HG02840 (cell line): ENCODE results near the gene HOXD11.

Experiments used
- ATAC-seq: cut with Tn5 transposase; IDR thresholded peaks from one replicate; pipeline ENCODE4 v1.9.1; 2021; ENCODE audit warnings: mild to moderate bottlenecking, moderate library complexity, moderate number of reproducible peaks; ENCODE audit not compliant: unreplicated experiment, low FRiP score

The HOXD11 gene

DNA sequence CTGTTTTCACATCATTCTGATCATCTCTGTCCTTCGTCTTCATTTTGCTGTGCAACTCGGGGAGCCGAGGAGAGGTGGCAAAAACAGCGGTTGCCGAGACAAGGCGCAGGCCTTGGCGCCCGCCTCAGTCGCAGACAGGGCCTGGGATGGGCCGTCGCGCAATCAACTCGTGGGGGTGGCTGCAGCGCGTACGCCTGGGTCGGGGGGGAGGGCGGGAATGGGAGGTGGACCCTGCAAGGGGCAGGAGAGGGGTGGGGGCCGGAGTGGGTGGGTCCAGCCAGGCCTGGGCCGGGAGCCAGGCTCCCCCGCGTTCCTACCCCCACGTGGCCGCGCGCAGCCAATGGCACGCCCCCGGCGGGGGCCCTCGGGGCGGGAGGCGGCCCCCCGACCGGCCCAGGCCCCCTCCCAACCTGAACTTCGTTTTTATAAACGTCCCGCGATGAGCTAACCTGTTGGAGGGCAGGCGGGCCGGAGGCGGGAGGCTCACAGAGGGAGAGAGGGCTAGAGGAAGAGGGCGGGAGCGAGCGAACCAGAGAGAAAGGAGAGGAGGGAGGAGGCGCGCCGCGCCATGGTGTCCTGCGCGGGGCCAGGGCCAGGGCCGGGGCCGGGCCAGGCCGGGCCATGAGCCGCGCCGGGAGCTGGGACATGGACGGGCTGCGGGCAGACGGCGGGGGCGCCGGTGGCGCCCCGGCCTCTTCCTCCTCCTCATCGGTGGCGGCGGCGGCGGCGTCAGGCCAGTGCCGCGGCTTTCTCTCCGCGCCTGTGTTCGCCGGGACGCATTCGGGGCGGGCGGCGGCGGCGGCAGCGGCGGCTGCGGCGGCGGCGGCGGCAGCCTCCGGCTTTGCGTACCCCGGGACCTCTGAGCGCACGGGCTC, 14.6 kb upstream of the HOXD11 start, which contains the start of gene HOXD13:
HOXD13 (plus strand) TSS at position 452 of the 875 bp plus-strand sequence; CDS start at position 622, 170 bp downstream.
- ATAC-seq: no peak

- no peak for ATAC-seq
Observed at GRCh38 chr2:176093145-176093897, 13.8 kb upstream of the HOXD11 start.

DNA sequence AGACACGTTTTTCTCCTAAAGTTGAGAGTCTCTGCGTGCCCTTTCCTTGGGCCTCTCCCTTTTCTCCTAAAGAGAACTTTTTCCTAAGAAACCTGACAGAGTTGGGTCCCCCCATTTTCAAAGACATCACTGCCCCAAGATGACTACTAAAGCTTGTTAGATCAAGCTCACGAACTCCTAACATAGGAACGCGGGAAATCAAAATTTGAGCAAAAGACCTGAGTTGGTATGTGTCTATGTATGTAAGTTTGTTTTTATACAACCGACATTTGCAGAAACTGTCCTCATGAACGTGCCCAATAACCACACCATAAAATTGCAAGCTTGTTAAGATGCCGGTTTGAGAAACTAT, 13.2 kb upstream of the HOXD11 start:
- ATAC-seq: no peak

DNA sequence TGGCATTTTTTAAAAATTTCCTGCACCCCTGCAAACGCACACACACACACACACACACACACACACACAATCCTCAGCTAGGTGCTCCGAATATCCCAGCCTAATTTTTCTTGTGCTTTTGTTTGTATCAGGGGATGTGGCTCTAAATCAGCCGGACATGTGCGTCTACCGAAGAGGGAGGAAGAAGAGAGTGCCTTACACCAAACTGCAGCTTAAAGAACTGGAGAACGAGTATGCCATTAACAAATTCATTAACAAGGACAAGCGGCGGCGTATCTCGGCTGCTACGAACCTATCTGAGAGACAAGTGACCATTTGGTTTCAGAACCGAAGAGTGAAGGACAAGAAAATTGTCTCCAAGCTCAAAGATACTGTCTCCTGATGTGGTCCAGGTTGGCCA, 12.7 kb upstream of the HOXD11 start:
- no peak for ATAC-seq

DNA sequence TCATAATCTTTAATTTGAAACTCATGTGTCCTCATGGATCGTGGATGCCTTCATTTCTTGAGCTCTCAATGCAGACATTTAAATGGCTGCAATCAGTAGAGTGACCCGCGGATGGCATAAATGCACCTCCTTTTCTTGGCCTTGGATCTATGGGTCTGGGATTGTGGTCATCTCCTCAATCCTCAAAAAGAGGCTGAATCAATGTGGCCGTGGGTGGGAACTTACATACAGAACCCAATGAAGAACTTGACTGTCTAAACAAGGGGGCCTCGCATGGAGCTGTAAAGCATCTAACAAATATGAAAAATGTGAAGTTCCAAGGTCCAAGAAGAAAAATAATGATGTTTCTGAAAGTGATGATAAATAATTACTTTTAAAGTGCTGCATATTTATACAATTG, 11.7 kb upstream of the HOXD11 start:
- ATAC-seq: no peak

GRCh38 chr2:176096243-176096985, 10.7 kb upstream of the HOXD11 start:
- ATAC-seq: no peak

GRCh38 chr2:176096986-176097819, 9.9 kb upstream of the HOXD11 start:
- ATAC-seq: no peak

DNA sequence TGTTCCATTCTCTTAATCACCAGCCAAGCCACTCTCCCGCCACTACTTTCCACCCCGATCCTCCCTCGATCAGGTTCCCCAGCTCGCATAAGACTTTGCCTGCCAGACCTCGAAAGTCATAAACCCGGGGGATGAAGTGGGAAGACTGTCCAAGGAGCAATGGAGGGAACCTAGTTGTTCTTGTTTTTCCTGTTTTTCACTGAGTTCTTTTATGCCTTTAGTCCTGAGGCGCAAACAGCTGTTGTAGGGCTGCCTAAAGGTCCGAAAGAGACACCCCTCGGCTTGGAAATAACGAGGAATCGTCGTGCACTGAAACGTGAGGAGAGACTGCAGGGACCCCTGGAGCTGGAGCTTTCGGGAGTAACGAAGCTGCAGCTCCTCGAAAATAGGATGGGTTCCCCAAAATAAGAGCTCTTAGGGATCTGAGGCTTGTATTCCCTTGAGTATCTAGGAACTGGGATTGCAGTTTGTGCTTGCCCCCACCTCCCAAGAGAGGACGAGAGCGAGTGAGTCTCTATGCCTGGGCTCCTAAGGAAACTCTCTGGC, 9.2 kb upstream of the HOXD11 start:
- ATAC-seq: no peak

DNA sequence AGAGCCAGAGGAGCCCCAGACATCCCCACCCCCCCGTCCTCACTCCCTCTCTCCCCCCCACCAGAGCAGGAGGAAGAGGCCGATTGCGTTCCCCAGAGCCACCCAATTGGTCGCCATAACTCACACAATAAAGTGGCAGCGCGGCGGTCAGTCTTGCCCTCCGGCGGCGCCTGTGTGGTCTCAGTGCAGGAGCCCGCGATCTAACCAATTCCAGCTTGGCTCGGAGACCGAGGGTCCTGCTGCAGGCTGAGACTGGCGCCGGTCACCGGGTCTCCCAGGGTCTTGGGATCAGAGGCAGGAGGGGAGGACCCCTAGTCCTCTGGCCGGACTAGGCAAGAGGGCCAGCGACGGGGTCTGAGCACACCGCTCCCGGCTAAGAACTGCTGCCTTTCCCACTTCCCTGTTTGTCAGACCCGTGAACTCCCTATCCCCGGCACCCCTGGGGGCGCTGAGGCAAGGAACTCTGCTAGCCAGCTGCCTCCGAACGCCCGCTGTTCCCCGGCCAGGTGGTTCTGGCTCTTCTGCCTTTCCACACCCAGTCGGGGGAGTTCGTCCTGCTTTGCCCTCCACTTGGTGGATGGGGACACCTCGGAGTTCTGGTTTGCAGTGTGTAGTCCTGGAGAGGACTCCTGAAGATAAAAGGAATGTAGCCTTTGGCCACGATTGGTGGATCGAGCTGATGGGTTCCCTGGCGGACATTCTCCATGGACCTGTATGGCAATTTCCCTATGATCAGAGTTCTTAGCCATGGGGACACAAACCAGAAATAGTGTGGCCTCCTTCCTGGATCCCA, 8.5 kb upstream of the HOXD11 start:
- no peak for ATAC-seq

DNA sequence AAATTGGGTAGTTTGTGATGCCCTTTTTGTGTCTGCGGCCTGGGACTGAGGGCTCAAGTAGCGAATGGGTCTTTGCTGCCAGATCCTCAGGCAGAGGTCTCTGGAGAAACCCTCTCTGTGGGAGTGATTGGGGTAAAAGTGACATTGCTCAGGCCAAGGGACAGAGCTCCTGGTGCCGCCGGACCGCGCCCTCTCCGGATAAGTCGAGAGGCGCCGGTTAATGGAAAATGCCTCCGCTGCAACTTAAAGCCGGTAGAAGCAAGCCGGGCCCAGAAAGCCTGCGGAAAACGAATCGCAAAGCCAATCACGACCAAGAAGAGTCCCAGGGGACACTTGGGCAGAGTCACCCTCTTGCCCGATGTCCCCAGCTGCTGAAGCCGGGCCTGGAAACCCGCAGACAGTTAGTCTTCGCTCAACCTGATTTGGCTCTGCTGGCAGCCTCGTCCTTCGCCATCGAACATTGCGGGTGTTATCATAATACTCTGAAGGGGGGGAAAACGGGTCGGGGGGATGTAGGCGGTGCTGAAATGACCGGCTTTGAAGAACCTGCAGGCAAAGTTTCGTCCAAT, 7.8 kb upstream of the HOXD11 start:
- no peak for ATAC-seq

DNA sequence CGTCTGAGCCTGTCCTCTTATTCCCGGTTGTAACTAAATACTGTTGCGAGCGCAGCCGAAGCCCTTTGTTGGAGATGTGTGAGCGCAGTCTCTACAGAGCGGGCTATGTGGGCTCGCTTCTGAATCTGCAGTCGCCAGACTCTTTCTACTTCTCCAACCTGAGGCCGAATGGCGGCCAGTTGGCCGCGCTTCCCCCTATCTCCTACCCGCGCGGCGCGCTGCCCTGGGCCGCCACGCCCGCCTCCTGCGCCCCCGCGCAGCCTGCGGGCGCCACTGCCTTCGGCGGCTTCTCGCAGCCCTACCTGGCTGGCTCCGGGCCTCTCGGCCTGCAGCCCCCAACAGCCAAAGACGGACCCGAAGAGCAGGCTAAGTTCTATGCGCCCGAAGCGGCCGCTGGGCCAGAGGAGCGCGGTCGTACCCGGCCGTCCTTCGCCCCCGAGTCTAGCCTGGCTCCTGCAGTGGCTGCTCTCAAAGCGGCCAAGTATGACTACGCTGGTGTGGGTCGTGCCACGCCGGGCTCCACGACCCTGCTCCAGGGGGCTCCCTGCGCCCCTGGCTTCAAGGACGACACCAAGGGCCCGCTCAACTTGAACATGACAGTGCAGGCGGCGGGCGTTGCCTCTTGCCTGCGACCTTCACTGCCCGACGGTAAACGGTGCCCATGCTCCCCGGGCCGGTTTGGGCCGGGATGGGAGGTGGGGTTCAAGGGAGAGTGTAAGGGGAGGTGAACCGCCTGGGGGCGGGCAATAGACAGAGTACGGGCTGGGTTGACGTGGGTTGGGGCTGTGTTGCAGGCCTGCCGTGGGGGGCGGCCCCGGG, 7.1 kb upstream of the HOXD11 start, which contains the start of gene HOXD12:
HOXD12 (plus strand) TSS at position 68 of the 819 bp plus-strand sequence; CDS start at position 75, 7 bp downstream.
- ATAC-seq: no peak

DNA sequence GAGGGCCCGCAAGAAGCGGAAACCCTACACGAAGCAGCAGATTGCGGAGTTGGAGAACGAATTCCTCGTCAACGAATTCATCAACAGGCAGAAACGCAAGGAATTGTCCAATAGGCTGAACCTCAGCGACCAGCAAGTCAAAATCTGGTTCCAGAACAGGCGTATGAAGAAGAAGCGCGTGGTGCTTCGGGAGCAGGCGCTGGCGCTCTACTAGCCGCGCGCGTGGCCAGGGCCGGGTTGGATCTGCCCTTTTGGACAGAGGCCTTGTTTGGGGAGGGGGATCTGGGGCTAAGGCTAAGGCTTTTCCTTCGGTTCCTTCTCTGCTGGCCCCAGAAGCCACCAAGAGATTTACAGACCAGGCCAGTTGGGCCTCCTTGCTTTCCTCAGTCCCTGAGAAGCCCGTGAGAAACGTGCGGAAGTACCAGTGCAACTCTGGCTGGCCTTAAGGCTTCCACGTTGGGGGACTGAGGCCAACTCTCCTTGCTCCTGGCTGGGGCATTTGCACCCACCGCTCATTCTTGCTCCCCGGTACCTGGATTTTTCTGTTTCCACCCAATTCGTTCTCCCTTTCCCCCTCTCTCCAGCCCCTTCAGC, 6.4 kb upstream of the HOXD11 start:
- no peak for ATAC-seq

DNA sequence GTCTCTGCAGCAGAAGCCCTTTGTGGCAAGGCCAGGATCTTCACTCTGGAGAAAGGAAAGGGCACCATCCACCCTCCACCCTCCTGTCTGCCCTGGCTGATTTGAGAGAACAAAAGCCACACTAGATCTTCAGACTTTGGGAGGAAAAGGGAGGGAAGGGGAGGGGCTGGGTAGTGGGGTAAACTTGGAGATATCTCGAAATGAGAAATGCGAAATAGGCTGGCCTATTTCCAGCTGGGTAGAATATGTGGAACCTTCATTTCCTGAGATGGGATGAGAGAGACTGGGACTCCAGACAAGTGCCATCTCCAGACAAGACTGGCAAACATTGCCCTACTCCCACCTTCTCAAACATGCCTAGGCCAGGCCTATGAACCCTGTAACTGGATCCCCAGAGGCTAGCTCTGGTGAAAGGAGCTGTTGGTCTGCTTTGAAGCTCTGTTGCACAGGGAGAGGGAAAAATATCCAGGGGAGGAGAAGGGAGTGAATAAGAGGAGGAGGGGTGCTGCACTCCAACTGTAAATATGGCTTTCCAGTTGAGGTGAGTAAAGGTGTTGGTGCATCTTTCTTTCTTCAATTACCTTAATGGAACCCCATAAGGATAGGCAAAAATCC, 5.8 kb upstream of the HOXD11 start:
- no peak for ATAC-seq

GRCh38 chr2:176101842-176102241, 5.2 kb upstream of the HOXD11 start:
- no peak for ATAC-seq

DNA sequence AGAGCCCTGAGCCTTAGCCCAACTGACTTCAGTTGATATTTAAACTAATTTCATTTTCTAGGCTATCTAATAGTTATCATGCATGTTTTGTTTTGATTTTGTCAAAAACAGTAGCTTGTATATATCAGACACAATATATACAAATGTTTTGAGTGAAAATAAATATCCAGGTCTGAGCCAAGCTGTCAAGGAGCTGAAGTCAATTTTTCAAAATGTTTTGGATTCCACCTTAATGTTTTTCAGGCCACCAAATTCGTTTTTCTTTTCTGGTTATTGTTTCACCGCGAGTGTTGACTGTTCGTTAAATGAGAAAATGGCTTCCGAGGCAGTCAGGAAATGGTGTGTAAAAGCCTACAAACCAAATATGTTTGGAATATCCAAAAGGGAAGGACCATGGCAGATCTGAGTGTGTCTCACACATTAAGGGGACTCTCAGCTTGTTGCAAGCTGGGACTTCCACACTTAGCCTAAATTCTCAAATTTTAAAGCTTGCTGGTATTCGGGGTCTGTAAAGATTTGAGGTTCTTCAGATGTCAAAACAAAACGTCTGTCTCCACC, 4.7 kb upstream of the HOXD11 start:
- no peak for ATAC-seq

- no peak for ATAC-seq
Observed at GRCh38 chr2:176103194-176103593, 3.9 kb upstream of the HOXD11 start.
